Measurements from ENCODE around the gene PTPRN2. TPM values are rescaled to one million over a fixed set of nuclear protein-coding genes. Genes with fewer than 3 reads are reported as not detected.
"Not testable (repeated sequence)": the region's sequence is repeated elsewhere in the genome, so short reads cannot be mapped to it uniquely, and the experiment has no call there.

PTPRN2 gene
- total and polyA plus RNA-seq, 2 of the 8 experiments (the other 6 are each of a cell fraction or from before 2014, with no cell fraction given): 2.6 to 4.5 TPM

- not testable (repeated sequence) for H4K8ac ChIP-seq (ENCODE audit: extremely low read depth, insufficient read depth, low read length); H3K79me2 ChIP-seq (ENCODE audit: control insufficient read depth in 1 of 2, insufficient read depth in 2 of 2, low read length in 2 of 2); H4K91ac ChIP-seq (replicated peaks; ENCODE audit: insufficient read length, low read length); H3K36me3 ChIP-seq (ENCODE audit: control insufficient read depth in 2 of 4, insufficient read depth in 4 of 4, low read length in 3 of 4); H3K4me1 ChIP-seq (replicated peaks in 1 of 4; ENCODE audit: control insufficient read depth in 3 of 4, insufficient read depth in 4 of 4, low read length in 3 of 4); H3K56ac ChIP-seq (replicated peaks; ENCODE audit: insufficient read length, low read depth, low read length); H3K14ac ChIP-seq (ENCODE audit: insufficient read length); H3K23me2 ChIP-seq (ENCODE audit: low read depth, low read length); H2BK20ac ChIP-seq (ENCODE audit: low read length); H2BK5ac ChIP-seq (ENCODE audit: low read depth, low read length); H3K27ac ChIP-seq (ENCODE audit: low read depth, low read length); H3K9me3 ChIP-seq (ENCODE audit: insufficient read depth in 2 of 2, low read depth in 1 of 2, low read length in 1 of 2); H3K23ac ChIP-seq (ENCODE audit: insufficient read length); H2BK15ac ChIP-seq (ENCODE audit: low read length); DNase-seq (ENCODE audit: low read depth in 1 of 2, low spot score in 2 of 2); H3K18ac ChIP-seq (ENCODE audit: extremely low read depth, low read length); H3K4me3 ChIP-seq (ENCODE audit: extremely low read depth in 1 of 4, insufficient read depth in 2 of 4, low read depth in 3 of 4, low read length in 4 of 4); H2AFZ ChIP-seq (ENCODE audit: low read length); H4K20me1 ChIP-seq (replicated peaks in 1 of 2; ENCODE audit: control insufficient read depth in 1 of 2, insufficient read depth in 2 of 2, low read length in 2 of 2); H3K79me1 ChIP-seq (ENCODE audit: low read depth, low read length); H3K27me3 ChIP-seq (replicated peaks in 1 of 4; ENCODE audit: control insufficient read depth in 3 of 4, extremely low read depth in 1 of 4, insufficient read depth in 3 of 4, low read length in 3 of 4); H2BK120ac ChIP-seq (replicated peaks; ENCODE audit: low read depth, low read length); H2BK12ac ChIP-seq (ENCODE audit: low read depth, low read length); H3K9ac ChIP-seq (replicated peaks in 1 of 4; ENCODE audit: extremely low read depth in 1 of 4, low read depth in 3 of 4, low read length in 3 of 4); H4K5ac ChIP-seq (ENCODE audit: insufficient read length, low read depth, low read length); H2AK5ac ChIP-seq (ENCODE audit: low read depth, low read length); FAIRE-seq; H3K4me2 ChIP-seq (ENCODE audit: insufficient read depth in 1 of 2, low read depth in 2 of 2, low read length in 2 of 2); H3K4ac ChIP-seq (replicated peaks; ENCODE audit: insufficient read length, low read depth, low read length)
- ChIA-PET POLR2A (ENCODE audit: partially characterized antibody) (interaction anchor here (1.0 kb wide), 1 partner anchor 10 kb away, joined by 3 read pairs; no protein-coding TSS in a partner anchor), CTCF (ENCODE audit: partially characterized antibody) (interaction anchor here (1.0 to 2.1 kb wide), 5 partner anchors 10 to 22 kb away, joined by 3 to 5 read pairs (median 3); no protein-coding TSS in a partner anchor)
- 89% methylated on average over 34 of the region's 34 CpGs; no CpG with 5 or more reads in 1 of the 2 experiments for WGBS, 2 experiments (ENCODE audit: extremely low coverage in 1 of 2, insufficient coverage in 1 of 2, insufficient read length in 1 of 2, insufficient replicate concordance in 2 of 2, low coverage in 1 of 2, low lambda C conversion rate in 2 of 2, missing lambda C conversion rate in 1 of 2)
These were observed 886.0 kb downstream of the PTPRN2 start for GRCh38 chr7:157701395-157702180.

Data from H1 (cell line).